Epithelial cell of proximal tubule (primary cell): Measurements from ENCODE around the gene ADPRHL1. TPM values are rescaled to one million over a fixed set of nuclear protein-coding genes. Genes with fewer than 3 reads are reported as not detected.
"Not testable (repeated sequence)": the region's sequence is repeated elsewhere in the genome, so short reads cannot be mapped to it uniquely, and the experiment has no call there.

Source experiments
- DNase-seq: peaks from one replicate; pipeline ENCODE4 v3.0.0-alpha.2; 2011; ENCODE audit warnings: low read depth
- H3K4me3 ChIP-seq: 2 replicates; pipeline ENCODE4 v1.5.1; 2011; ENCODE audit warnings: low read depth, mild to moderate bottlenecking, low read length
- total RNA-seq: library from RNA; depleted of rRNA; stranded (reverse); fragments of >200 nt; gene quantifications from 2 replicates; pipeline ENCODE4 v1.2.3, GENCODE V29; 2015
- TF ChIP-seq, protein P1 (sequence below): conservative IDR thresholded peaks from 2 replicates; pipeline ENCODE4 v1.5.1; 2012; ENCODE audit warnings: low read depth, mild to moderate bottlenecking, low read length

Gene ADPRHL1
- total RNA-seq, 1 donor from 2014 or later, result 3.3 TPM

DNA sequence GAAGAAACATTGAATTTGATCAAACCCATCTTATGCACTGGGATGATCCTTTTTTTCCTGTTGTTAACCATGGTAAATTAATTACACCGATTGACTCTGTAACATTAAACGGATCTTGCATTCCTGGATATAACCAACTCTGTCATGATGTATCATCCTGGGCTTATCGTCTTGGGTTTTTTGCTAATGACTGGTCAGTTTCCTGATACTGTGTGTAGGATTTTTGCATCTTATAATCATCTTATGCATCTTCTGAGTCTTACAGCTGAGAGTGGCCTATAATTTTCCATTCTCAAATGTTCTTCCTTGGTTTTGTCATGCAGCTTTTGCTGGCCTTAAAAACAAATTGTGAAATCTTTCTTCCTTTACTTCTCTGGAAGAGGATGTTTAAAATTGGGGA, 24.4 kb upstream of the ADPRHL1 start:
- no peak for DNase-seq
- TF ChIP-seq, protein P1, sequence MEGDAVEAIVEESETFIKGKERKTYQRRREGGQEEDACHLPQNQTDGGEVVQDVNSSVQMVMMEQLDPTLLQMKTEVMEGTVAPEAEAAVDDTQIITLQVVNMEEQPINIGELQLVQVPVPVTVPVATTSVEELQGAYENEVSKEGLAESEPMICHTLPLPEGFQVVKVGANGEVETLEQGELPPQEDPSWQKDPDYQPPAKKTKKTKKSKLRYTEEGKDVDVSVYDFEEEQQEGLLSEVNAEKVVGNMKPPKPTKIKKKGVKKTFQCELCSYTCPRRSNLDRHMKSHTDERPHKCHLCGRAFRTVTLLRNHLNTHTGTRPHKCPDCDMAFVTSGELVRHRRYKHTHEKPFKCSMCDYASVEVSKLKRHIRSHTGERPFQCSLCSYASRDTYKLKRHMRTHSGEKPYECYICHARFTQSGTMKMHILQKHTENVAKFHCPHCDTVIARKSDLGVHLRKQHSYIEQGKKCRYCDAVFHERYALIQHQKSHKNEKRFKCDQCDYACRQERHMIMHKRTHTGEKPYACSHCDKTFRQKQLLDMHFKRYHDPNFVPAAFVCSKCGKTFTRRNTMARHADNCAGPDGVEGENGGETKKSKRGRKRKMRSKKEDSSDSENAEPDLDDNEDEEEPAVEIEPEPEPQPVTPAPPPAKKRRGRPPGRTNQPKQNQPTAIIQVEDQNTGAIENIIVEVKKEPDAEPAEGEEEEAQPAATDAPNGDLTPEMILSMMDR, result no peak
- no peak overlapping the region for H3K4me3 ChIP-seq

- no peak overlapping the region for H3K4me3 ChIP-seq
- no peak for DNase-seq
- TF ChIP-seq, protein P1, result no peak
Measured at GRCh38 chr13:113476811-113477210, 23.5 kb upstream of the ADPRHL1 start.

- H3K4me3 ChIP-seq, result no peak overlapping the region
- TF ChIP-seq, protein P1, result no peak
- no peak for DNase-seq
Measured at GRCh38 chr13:113475911-113476310, 22.6 kb upstream of the ADPRHL1 start.

DNA sequence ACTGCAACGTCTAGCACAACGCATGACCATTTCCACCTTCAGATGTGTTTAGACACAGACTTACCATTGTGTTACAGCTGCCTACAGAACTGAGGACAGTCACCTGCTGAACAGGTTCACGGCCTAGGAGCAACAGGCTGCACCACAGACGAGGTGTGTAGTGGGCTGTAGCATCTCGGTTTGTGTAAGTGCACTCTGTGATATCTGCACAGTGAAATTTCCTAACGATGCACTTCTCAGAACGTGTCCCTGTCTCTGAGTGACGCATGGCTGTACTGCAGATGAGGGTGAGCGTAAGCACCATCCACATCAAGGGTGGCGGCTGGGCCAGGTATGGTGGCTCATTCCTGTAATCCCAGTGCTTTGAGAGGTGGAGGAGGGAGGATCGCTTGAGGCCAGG, 22.0 kb upstream of the ADPRHL1 start:
- TF ChIP-seq, protein P1, result no peak
- H3K4me3 ChIP-seq, result no peak overlapping the region

DNA sequence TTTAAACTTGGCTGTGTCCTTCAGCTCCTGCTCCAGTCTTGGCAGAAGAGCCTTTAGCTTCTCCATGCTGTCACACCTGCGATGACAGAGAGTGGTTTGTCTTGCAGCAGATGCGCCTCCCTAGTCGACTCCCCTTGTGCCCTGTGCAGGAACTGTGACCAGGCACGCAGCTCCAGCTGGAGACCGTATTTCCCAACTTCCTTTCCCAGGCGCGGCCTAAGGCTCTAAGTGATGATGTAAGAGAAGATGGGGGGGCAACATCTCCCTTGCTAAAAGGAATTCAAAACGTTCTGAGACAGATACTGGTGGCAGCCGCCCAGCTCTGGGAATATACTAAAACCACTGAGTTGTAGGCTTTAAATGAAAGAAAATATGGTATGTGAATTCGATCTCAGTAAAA, 20.9 kb upstream of the ADPRHL1 start:
- TF ChIP-seq, protein P1, result no peak
- no peak for DNase-seq

More for the DNA sequence above, 22.0 kb upstream of the ADPRHL1 start:
- no peak for DNase-seq

GRCh38 chr13:113472355-113473025, 19.2 kb upstream of the ADPRHL1 start:
- TF ChIP-seq, protein P1, result no peak
- H3K4me3 ChIP-seq, result no peak overlapping the region
- DNase-seq, result no peak

More for the DNA sequence above, 20.9 kb upstream of the ADPRHL1 start:
- H3K4me3 ChIP-seq, result no peak overlapping the region

DNA sequence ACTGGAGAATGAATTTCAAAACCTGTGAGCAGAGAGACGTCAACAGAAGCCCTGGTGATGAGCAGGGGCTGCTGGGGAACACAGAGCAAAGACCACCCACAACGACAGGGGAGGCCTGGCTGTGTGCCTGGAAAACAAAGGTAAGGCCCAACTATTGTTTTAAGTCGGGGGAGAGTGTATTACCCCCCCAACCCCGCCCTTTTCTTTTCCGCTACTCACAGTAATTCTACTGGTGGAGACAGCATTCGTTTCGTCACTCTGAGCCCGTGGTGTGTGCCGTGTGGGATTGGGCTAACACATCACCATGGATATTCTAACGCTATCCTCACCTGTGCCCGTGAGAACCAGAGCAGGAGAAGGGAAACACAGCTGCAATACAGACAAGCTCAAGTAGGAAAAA, 18.6 kb upstream of the ADPRHL1 start:
- TF ChIP-seq, protein P1, result no peak
- H3K4me3 ChIP-seq, result no peak overlapping the region
- no peak for DNase-seq

- not testable (repeated sequence) for DNase-seq, H3K4me3 ChIP-seq
Measured at GRCh38 chr13:113470635-113471163, 17.4 kb upstream of the ADPRHL1 start.
